ENCODE measurements around the gene RAD17.
"Not testable (repeated sequence)": the region's sequence is repeated elsewhere in the genome, so short reads cannot be mapped to it uniquely, and the experiment has no call there.

Gene RAD17

GRCh38 chr5:69374911-69375446 is 5.4 kb downstream of the RAD17 start:
- DNase-seq (ENCODE audit: low read depth) = no peak

- DNase-seq (ENCODE audit: low read depth) = no peak
Measured at GRCh38 chr5:69378376-69378775, 8.8 kb downstream of the RAD17 start.

- no peak for DNase-seq (ENCODE audit: low read depth)
Measured at GRCh38 chr5:69404659-69405330, 35.2 kb downstream of the RAD17 start.

GRCh38 chr5:69414885-69415583 is 45.4 kb downstream of the RAD17 start, which contains the start of gene MARVELD2:
TSS of gene MARVELD2 (plus strand) at chr5:69415116. CDS start at chr5:69419386, 4,270 bp downstream.
- peak; percentile 36 for DNase-seq (ENCODE audit: low read depth)

- no peak for DNase-seq (ENCODE audit: low read depth)
Measured at GRCh38 chr5:69415584-69415958, 46.0 kb downstream of the RAD17 start.

GRCh38 chr5:69416180-69416579 is 46.6 kb downstream of the RAD17 start:
- DNase-seq (ENCODE audit: low read depth) = no peak

- no peak for DNase-seq (ENCODE audit: low read depth)
Measured at GRCh38 chr5:69416699-69417098, 47.1 kb downstream of the RAD17 start.

- DNase-seq (ENCODE audit: low read depth) = no peak
Measured at GRCh38 chr5:69418554-69418953, 48.9 kb downstream of the RAD17 start.

GRCh38 chr5:69431424-69432303 is 62.0 kb downstream of the RAD17 start:
- no peak for DNase-seq (ENCODE audit: low read depth)

- no peak for DNase-seq (ENCODE audit: low read depth)
Measured at GRCh38 chr5:69432412-69433206, 63.0 kb downstream of the RAD17 start.

GRCh38 chr5:69435276-69435884 is 65.8 kb downstream of the RAD17 start:
- peak; percentile 11 for DNase-seq (ENCODE audit: low read depth)

GRCh38 chr5:69444127-69444754 is 74.6 kb downstream of the RAD17 start:
- no peak for DNase-seq (ENCODE audit: low read depth)

- no peak for DNase-seq (ENCODE audit: low read depth)
Measured at GRCh38 chr5:69449511-69449910, 79.9 kb downstream of the RAD17 start.

- peak; percentile 89 for DNase-seq (ENCODE audit: low read depth)
Measured at GRCh38 chr5:69450116-69450515, 80.5 kb downstream of the RAD17 start.

GRCh38 chr5:69450527-69450926 is 80.9 kb downstream of the RAD17 start:
- DNase-seq (ENCODE audit: low read depth) = not testable (repeated sequence)

- no peak for DNase-seq (ENCODE audit: low read depth)
Measured at GRCh38 chr5:69451941-69452647, 82.5 kb downstream of the RAD17 start.

GRCh38 chr5:69453487-69453886 is 83.9 kb downstream of the RAD17 start:
- DNase-seq (ENCODE audit: low read depth) = not testable (repeated sequence)

- no peak for DNase-seq (ENCODE audit: low read depth)
Measured at GRCh38 chr5:69454460-69455249, 85.0 kb downstream of the RAD17 start.

- DNase-seq (ENCODE audit: low read depth) = not testable (repeated sequence)
Measured at GRCh38 chr5:69455428-69455988, 85.9 kb downstream of the RAD17 start.

All from iris pigment epithelial cell (primary cell).